Measurements from ENCODE around the gene SRSF4.
"Not testable (repeated sequence)": the region's sequence is repeated elsewhere in the genome, so short reads cannot be mapped to it uniquely, and the experiment has no call there.

The SRSF4 gene

DNA sequence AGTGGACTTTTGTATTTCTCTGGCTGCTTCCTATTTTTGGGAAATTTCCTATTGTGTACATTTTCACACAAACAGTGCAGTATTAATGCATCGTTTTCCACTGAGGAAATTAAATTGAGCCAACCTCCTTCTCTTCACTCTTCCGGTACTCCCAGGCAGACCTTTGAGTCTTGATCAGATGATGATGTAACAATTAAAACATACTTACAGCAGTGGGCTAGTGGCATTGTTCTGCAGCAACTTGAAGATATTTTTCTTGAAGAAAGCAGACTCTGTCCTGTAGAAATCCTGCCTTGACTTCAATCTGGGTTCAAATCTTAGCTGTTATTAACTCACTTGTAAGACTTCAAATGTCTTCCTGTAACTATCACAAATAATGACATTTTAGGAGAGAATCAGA is 39.0 kb downstream of the SRSF4 start:
- TF ChIP-seq, protein P1, sequence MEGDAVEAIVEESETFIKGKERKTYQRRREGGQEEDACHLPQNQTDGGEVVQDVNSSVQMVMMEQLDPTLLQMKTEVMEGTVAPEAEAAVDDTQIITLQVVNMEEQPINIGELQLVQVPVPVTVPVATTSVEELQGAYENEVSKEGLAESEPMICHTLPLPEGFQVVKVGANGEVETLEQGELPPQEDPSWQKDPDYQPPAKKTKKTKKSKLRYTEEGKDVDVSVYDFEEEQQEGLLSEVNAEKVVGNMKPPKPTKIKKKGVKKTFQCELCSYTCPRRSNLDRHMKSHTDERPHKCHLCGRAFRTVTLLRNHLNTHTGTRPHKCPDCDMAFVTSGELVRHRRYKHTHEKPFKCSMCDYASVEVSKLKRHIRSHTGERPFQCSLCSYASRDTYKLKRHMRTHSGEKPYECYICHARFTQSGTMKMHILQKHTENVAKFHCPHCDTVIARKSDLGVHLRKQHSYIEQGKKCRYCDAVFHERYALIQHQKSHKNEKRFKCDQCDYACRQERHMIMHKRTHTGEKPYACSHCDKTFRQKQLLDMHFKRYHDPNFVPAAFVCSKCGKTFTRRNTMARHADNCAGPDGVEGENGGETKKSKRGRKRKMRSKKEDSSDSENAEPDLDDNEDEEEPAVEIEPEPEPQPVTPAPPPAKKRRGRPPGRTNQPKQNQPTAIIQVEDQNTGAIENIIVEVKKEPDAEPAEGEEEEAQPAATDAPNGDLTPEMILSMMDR (IDR thresholded peaks at IDR 0.05; ENCODE audit: low read depth, low read length, missing control alignments), result no peak
- DNase-seq (ENCODE audit: low read depth), result no peak
- H3K4me3 ChIP-seq (ENCODE audit: low read depth, low read length), result no peak overlapping the region

DNA sequence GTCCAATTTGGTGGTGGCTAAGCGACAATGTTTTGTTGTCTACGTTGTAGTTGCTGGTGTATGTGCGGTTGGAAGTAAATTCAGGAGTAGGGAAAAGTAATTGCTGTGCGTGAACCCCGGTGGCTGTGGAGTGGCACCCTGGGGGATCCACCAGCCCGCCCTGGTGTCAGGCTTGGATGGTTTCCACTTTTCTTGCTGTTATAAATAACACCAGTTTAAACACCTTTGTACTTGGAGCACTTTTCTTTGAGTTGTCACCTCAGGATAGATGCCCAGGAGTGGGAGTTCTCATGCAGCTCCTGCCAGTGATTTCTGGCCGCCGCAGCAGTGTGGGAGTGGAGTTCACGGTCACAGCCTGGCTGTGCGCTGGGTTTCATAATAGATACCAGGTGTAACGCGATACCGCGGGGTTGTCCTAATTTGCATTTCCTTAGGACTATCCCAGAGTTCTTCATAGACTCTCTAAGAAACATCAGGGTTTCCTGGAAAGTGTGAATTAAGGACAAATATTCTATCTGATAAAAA is 45.2 kb downstream of the SRSF4 start:
- H3K4me3 ChIP-seq (ENCODE audit: low read depth, low read length), result no peak overlapping the region
- TF ChIP-seq, protein P1 (IDR thresholded peaks at IDR 0.05; ENCODE audit: low read depth, low read length, missing control alignments), result no peak
- DNase-seq (ENCODE audit: low read depth), result no peak

DNA sequence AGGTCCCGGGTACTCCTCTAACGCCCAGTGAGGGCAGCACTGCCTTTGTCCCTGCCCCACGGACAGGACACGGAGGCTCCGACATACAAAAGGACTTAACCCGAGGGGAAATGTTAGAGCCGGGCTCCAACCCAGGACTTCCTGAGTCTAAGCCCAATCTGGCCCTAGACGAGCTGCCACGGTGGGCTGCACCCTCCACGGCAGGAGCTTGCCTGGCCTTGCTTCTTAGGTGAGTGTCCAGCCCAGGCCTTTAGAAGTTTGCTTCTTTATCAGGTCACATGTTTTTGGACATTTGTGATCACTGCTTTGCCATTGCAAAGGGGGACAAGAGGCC is 47.0 kb downstream of the SRSF4 start:
- DNase-seq (ENCODE audit: low read depth), result no peak
- H3K4me3 ChIP-seq (ENCODE audit: low read depth, low read length), result no peak overlapping the region
- TF ChIP-seq, protein P1 (IDR thresholded peaks at IDR 0.05; ENCODE audit: low read depth, low read length, missing control alignments), result no peak

DNA sequence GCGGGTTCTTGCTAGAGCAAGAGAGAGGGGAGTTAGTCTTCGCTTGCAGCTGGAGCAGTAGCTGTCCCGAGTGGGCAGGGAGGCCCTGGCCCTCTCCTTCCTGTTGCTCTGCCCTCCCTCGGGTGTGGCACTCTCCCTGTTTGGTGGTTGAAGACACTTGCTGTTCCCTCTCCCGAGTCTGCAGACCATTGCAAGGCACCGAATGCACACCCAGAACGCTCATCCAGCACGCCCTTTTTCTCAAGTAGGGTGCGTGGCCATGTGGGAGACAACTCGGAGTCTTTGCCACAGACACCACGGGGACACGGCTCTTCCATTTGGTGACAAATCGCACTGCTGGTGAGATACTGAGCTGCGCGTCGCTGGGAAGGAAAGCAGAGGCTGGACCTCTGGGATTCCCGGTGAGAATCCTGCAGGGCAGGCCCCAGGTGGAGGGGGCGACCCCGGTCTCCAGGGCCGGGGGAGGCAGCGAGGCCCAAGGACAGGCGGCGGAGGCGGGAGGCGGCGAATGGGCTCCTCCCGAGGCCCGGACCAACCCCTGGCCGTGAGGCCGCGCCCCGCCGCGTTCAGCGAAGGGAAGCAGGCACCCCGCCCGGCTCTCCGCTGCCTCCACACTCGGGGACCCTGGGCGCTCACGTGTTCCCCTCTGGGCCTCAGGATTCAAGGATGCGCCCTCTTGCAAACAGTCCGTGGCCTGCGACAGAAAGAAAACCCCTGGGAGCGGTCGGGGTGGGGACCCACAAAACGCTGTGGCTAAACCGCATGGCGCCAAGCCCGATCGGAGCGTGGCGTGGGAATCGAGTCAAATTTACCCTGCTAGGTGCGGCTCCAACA is 47.6 kb downstream of the SRSF4 start:
- TF ChIP-seq, protein P1 (IDR thresholded peaks at IDR 0.05; ENCODE audit: low read depth, low read length, missing control alignments), result no peak

DNA sequence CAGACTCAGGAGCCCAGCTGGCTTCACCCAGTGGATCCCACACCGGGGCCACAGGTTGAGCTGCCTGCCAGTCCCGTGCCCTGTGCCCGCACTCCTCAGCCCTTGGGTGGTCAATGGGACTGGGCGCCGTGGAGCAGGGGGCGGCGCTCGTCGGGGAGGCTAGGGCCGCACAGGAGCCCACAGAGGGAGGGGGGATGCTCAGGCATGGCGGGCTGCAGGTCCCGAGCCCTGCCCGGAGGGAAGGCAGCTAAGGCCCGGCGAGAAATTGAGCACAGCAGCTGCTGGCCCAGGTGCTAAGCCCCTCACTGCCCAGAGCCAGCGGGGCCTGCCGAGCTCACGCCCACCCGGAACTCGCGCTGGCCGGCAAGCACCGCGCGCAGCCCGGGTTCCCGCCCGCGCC is 50.6 kb downstream of the SRSF4 start:
- H3K4me3 ChIP-seq (ENCODE audit: low read depth, low read length); DNase-seq (ENCODE audit: low read depth): not testable (repeated sequence)

More for the DNA sequence above, 47.6 kb downstream of the SRSF4 start:
- no peak overlapping the region for H3K4me3 ChIP-seq (ENCODE audit: low read depth, low read length)
- DNase-seq (ENCODE audit: low read depth), result no peak

DNA sequence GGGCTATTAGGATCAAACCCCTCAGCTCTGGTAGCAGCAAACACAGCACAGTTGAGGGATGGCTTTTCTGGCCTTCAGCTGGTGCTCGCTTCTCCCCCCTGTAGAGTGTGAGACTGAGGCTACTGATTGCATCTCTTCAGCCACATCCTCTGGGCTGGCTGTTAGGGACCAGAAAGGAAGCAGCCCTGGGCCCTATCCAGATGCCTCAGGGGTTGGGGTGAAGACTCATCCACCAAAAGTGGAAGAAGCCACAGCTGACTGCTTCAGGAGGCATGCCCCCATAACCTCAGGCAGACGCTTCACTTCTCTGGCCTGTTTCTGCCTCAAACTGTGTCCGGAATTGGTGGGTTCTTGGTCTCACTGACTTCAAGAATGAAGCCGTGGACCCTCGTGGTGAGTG is 51.8 kb downstream of the SRSF4 start:
- TF ChIP-seq, protein P1 (IDR thresholded peaks at IDR 0.05; ENCODE audit: low read depth, low read length, missing control alignments), result no peak
- no peak overlapping the region for H3K4me3 ChIP-seq (ENCODE audit: low read depth, low read length)
- DNase-seq (ENCODE audit: low read depth), result no peak

DNA sequence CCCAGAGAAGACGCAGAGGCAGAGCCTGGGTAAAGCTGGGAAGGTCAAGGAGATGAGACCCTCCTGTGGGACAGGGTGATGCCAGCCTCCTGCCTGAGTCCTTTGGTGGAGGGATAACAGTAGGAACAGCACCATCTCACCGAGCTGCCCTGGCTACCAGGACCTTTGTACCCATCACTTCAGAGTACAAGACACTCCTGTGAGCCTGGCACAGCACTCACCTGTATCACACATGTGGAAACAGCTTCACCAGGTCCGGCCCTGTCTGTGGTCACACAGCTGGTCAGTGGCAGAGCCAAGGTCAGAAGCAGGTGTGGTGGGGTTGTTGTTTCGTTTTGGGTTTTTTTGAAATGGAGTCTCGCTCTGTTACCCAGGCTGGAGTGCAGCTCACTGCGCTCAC is 53.0 kb downstream of the SRSF4 start:
- H3K4me3 ChIP-seq (ENCODE audit: low read depth, low read length), result no peak overlapping the region
- TF ChIP-seq, protein P1 (IDR thresholded peaks at IDR 0.05; ENCODE audit: low read depth, low read length, missing control alignments), result no peak
- DNase-seq (ENCODE audit: low read depth), result no peak

All from GM12864 (cell line).